Panc1 (cell line): ENCODE measurements around the gene MCM7. TPM values are rescaled to one million over a fixed set of nuclear protein-coding genes. Genes with fewer than 3 reads are reported as not detected.

Experiments used
- ATAC-seq: fragments of 200-7000 bp; cut with Tn5 transposase; 2 replicates; pipeline ENCODE4 v1.9.1; 2020; ENCODE audit warnings: mild to moderate bottlenecking, moderate library complexity
- BruUV-seq: library from RNA; stranded (reverse); fragments of 400-500 nt; replicated peaks from 2 replicates; lab custom pipeline; 2021; lab: Mats Ljungman, UMichigan
- CTCF ChIA-PET: fragments of 300-600 bp; sonication (Branson Sonifier 250); formaldehyde crosslinking; loops from one replicate; lab custom pipeline; 2022; ENCODE audit warnings: antibody characterized with exemption; lab: Charles Lee
- POLR2A ChIA-PET: fragments of 300-600 bp; sonication (Branson Sonifier 250); formaldehyde crosslinking; loops from one replicate; lab custom pipeline; 2022; ENCODE audit warnings: antibody characterized with exemption; lab: Charles Lee
- DNase-seq: peaks from one replicate; pipeline ENCODE4 v3.0.0-alpha.2; 2010; ENCODE audit warnings: low read depth, low spot score
- H3K27ac ChIP-seq: 2 replicates; pipeline ENCODE4 v1.5.1; 2011; ENCODE audit warnings: mild to moderate bottlenecking, low read length, inconsistent platforms
- H3K27me3 ChIP-seq: fragments of 200-500 bp; sonication (Bioruptor generic); 2 replicates; pipeline ENCODE4 v1.6.0; 2014; ENCODE audit warnings: low read length, inconsistent platforms; ENCODE audit not compliant: control insufficient read depth, insufficient read depth
- H3K36me3 ChIP-seq: fragments of 200-500 bp; sonication (Bioruptor generic); 2 replicates; pipeline ENCODE4 v1.5.1; 2014; ENCODE audit warnings: inconsistent platforms, mild to moderate bottlenecking, low read length, moderate library complexity; ENCODE audit not compliant: control insufficient read depth, insufficient read depth
- H3K4me1 ChIP-seq: 2 replicates; pipeline ENCODE4 v1.5.1; 2011; ENCODE audit warnings: inconsistent platforms, mild to moderate bottlenecking, low read length, moderate library complexity; ENCODE audit not compliant: control insufficient read depth, insufficient read depth
- H3K4me3 ChIP-seq, 2 experiments: 2 replicates each; pipeline ENCODE4 v1.5.1; 2011 to 2012; ENCODE audit warnings: low read depth in 2 of 2, low read length in 2 of 2, mild to moderate bottlenecking in 2 of 2, inconsistent platforms in 1 of 2, moderate library complexity in 1 of 2
- H3K9me3 ChIP-seq: fragments of 200-500 bp; sonication (Bioruptor generic); 2 replicates; pipeline ENCODE4 v1.5.1; 2014; ENCODE audit warnings: low read depth, mild to moderate bottlenecking, inconsistent platforms, low read length, moderate library complexity; ENCODE audit not compliant: control insufficient read depth, insufficient read depth
- CTCF ChIP-seq: fragments of 450-650 bp; IDR thresholded peaks from 2 replicates; pipeline ENCODE4 v1.5.1; 2017; ENCODE audit warnings: mild to moderate bottlenecking
- POLR2AphosphoS5 ChIP-seq: IDR thresholded peaks from 2 replicates; pipeline ENCODE4 v1.6.1; 2012; ENCODE audit warnings: mild to moderate bottlenecking, low read depth, low read length, moderate library complexity
- REST ChIP-seq, 2 experiments: IDR thresholded peaks; 2 replicates each; pipeline ENCODE4 v1.6.1; 2011 to 2012; ENCODE audit warnings: low read depth in 2 of 2, control low read depth in 1 of 2, low read length in 1 of 2, mild to moderate bottlenecking in 1 of 2, moderate library complexity in 1 of 2; ENCODE audit not compliant: insufficient read depth in 1 of 2
- SIN3A ChIP-seq: IDR thresholded peaks from 2 replicates; pipeline ENCODE4 v1.6.1; 2012; ENCODE audit warnings: low read depth, mild to moderate bottlenecking, low read length, moderate library complexity, borderline replicate concordance; ENCODE audit not compliant: insufficient read depth
- TCF7L2 ChIP-seq: IDR thresholded peaks from 2 replicates; pipeline ENCODE4 v1.6.1; 2011; ENCODE audit warnings: mild to moderate bottlenecking, low read depth, low read length, inconsistent platforms
- in situ Hi-C: cut with HindIII; loops from 2 replicates; pipeline ENCODE4 v1.10.0; 2016; ENCODE audit warnings: low sequenced_read_pairs, low pct_unique_long_range_greater_than_20kb
- intact Hi-C: fragments of 100-400 bp; cut with micrococcal nuclease; formaldehyde crosslinking; loops from one replicate; pipeline ENCODE4 v1.10.0; 2022; ENCODE audit not compliant: unreplicated experiment
- total RNA-seq: library from RNA; stranded (reverse); gene quantifications from one replicate; pipeline ENCODE4 v1.2.1, GENCODE V29; 2021; ENCODE audit not compliant: unreplicated experiment

The MCM7 gene
- total RNA-seq, 1 experiment from 2014 or later: 258 TPM

- POLR2A ChIA-PET: interaction anchor here (0.5 to 0.9 kb wide), 3 partner anchors 25 to 46 kb away, joined by 3 to 15 read pairs (median 8); no protein-coding TSS in a partner anchor
Measured at GRCh38 chr7:100126931-100127865, 26.0 kb upstream of the MCM7 start, which contains the start of gene MBLAC1. MBLAC1 (plus strand) TSS chr7:100126967; CDS start chr7:100127396, 429 bp downstream.

More at GRCh38 chr7:100126931-100127865, 26.0 kb upstream of the MCM7 start, which contains the start of gene MBLAC1:
- in situ Hi-C loops (no loop called here), intact Hi-C loops (no loop called here)
- Histone ChIP-seq H3K4me3 (peak within 1 kb of the TSS; percentile 82 to 98), H3K4me1 (peaks cover 22% of the 10 kb centered on the region), H3K9me3 (no peaks in the 10 kb centered on the region), H3K36me3 (peaks cover 2% of the 10 kb centered on the region; the same call in 1 of the 2 replicates), H3K27ac (peak within 1 kb of the TSS; percentile 97), H3K27me3 (no peaks in the 10 kb centered on the region)
- DNase-seq (peak; percentile 75), ATAC-seq (peak; percentile 82)
- TSS peak; percentile 56 for BruUV-seq
- TF ChIP-seq POLR2AphosphoS5 (peak; percentile 91), CTCF (no peak), TCF7L2 (no peak), REST (IDR thresholded peaks at IDR 0.05; ENCODE audit: insufficient read depth in 1 of 2, low read depth in 2 of 2, low read length in 1 of 2) (no peak), SIN3A (0 out of 2 replicates have a peak, but pooled peaks have one; percentile 37)
- CTCF ChIA-PET: interaction anchor here (0.7 kb wide), 1 partner anchor 22 kb away, joined by 6 read pairs; the partner anchor contains the start of gene LAMTOR4
